Measurements from ENCODE around the gene TMEM170B.

TMEM170B gene

GRCh38 chr6:11509471-11509870 is 28.1 kb upstream of the TMEM170B start:
- H3K4me1 ChIP-seq: no peaks in the 10 kb centered on the region
- in situ Hi-C loops (cut with MboI; ENCODE audit: low sequenced_read_pairs): no loop called here
- H3K4me3 ChIP-seq: no peak overlapping the region
- H3K36me3 ChIP-seq (replicated peaks): no peaks in the 10 kb centered on the region
- no peaks in the 10 kb centered on the region for H3K9me3 ChIP-seq
- no peaks in the 10 kb centered on the region for H3K27me3 ChIP-seq (ENCODE audit: low read depth)
- no peak for DNase-seq (ENCODE audit: low spot score in 2 of 2)

GRCh38 chr6:11514672-11515071 is 22.9 kb upstream of the TMEM170B start:
- no peak overlapping the region for H3K4me3 ChIP-seq
- no peaks in the 10 kb centered on the region for H3K36me3 ChIP-seq (replicated peaks)
- no peaks in the 10 kb centered on the region for H3K27me3 ChIP-seq (ENCODE audit: low read depth)
- no peaks in the 10 kb centered on the region for H3K4me1 ChIP-seq
- no peak for DNase-seq (ENCODE audit: low spot score in 2 of 2)
- in situ Hi-C loops (cut with MboI; ENCODE audit: low sequenced_read_pairs): no loop called here
- H3K9me3 ChIP-seq: no peaks in the 10 kb centered on the region

GRCh38 chr6:11515763-11516162 is 21.8 kb upstream of the TMEM170B start:
- no peaks in the 10 kb centered on the region for H3K36me3 ChIP-seq (replicated peaks)
- no peaks in the 10 kb centered on the region for H3K4me1 ChIP-seq
- H3K4me3 ChIP-seq: no peak overlapping the region
- no peaks in the 10 kb centered on the region for H3K27me3 ChIP-seq (ENCODE audit: low read depth)
- no peaks in the 10 kb centered on the region for H3K9me3 ChIP-seq
- DNase-seq (ENCODE audit: low spot score in 2 of 2): no peak
- in situ Hi-C loops (cut with MboI; ENCODE audit: low sequenced_read_pairs): no loop called here

GRCh38 chr6:11522812-11523605 is 14.5 kb upstream of the TMEM170B start:
- Histone ChIP-seq H3K4me1 (no peaks in the 10 kb centered on the region), H3K27me3 (ENCODE audit: low read depth) (no peaks in the 10 kb centered on the region), H3K4me3 (no peak overlapping the region), H3K36me3 (replicated peaks) (no peaks in the 10 kb centered on the region), H3K9me3 (no peaks in the 10 kb centered on the region)
- no peak for DNase-seq (ENCODE audit: low spot score in 2 of 2)
- in situ Hi-C loops (cut with MboI; ENCODE audit: low sequenced_read_pairs): no loop called here

- Histone ChIP-seq H3K27me3 (ENCODE audit: low read depth) (no peaks in the 10 kb centered on the region), H3K4me3 (no peak overlapping the region), H3K36me3 (replicated peaks) (no peaks in the 10 kb centered on the region), H3K9me3 (no peaks in the 10 kb centered on the region), H3K4me1 (no peaks in the 10 kb centered on the region)
- DNase-seq (ENCODE audit: low spot score in 2 of 2): no peak
- in situ Hi-C loops (cut with MboI; ENCODE audit: low sequenced_read_pairs): no loop called here
These were observed 11.9 kb upstream of the TMEM170B start for GRCh38 chr6:11525468-11526155.

GRCh38 chr6:11526156-11526505 is 11.4 kb upstream of the TMEM170B start:
- H3K36me3 ChIP-seq (replicated peaks): no peaks in the 10 kb centered on the region
- no peaks in the 10 kb centered on the region for H3K4me1 ChIP-seq
- in situ Hi-C loops (cut with MboI; ENCODE audit: low sequenced_read_pairs): no loop called here
- no peak overlapping the region for H3K4me3 ChIP-seq
- no peaks in the 10 kb centered on the region for H3K9me3 ChIP-seq
- no peaks in the 10 kb centered on the region for H3K27me3 ChIP-seq (ENCODE audit: low read depth)
- no peak for DNase-seq (ENCODE audit: low spot score in 2 of 2)

- peaks cover 2% of the 10 kb centered on the region; the same call in 1 of the 2 replicates for H3K27me3 ChIP-seq (ENCODE audit: low read depth)
- no peaks in the 10 kb centered on the region for H3K4me1 ChIP-seq
- H3K36me3 ChIP-seq (replicated peaks): no peaks in the 10 kb centered on the region
- H3K9me3 ChIP-seq: no peaks in the 10 kb centered on the region
- in situ Hi-C loops (cut with MboI; ENCODE audit: low sequenced_read_pairs): no loop called here
- DNase-seq (ENCODE audit: low spot score in 2 of 2): no peak
- no peak overlapping the region for H3K4me3 ChIP-seq
These were observed 10.2 kb upstream of the TMEM170B start for GRCh38 chr6:11527274-11527870.

- Histone ChIP-seq H3K4me1 (no peaks in the 10 kb centered on the region), H3K27me3 (ENCODE audit: low read depth) (peaks cover 2% of the 10 kb centered on the region; the same call in 1 of the 2 replicates), H3K9me3 (no peaks in the 10 kb centered on the region), H3K4me3 (no peak overlapping the region), H3K36me3 (replicated peaks) (no peaks in the 10 kb centered on the region)
- in situ Hi-C loops (cut with MboI; ENCODE audit: low sequenced_read_pairs): no loop called here
- DNase-seq (ENCODE audit: low spot score in 2 of 2): no peak
These were observed 8.6 kb upstream of the TMEM170B start for GRCh38 chr6:11528996-11529395.

GRCh38 chr6:11532097-11532496 is 5.5 kb upstream of the TMEM170B start:
- Histone ChIP-seq H3K9me3 (no peaks in the 10 kb centered on the region), H3K36me3 (replicated peaks) (no peaks in the 10 kb centered on the region), H3K27me3 (ENCODE audit: low read depth) (peaks cover 2% of the 10 kb centered on the region; the same call in 1 of the 2 replicates), H3K4me3 (no peak overlapping the region), H3K4me1 (peaks cover 3% of the 10 kb centered on the region; the same call in 1 of the 2 replicates)
- in situ Hi-C loops (cut with MboI; ENCODE audit: low sequenced_read_pairs): no loop called here
- DNase-seq (ENCODE audit: low spot score in 2 of 2): no peak

GRCh38 chr6:11534561-11534960 is 3.0 kb upstream of the TMEM170B start:
- no peaks in the 10 kb centered on the region for H3K9me3 ChIP-seq
- no peak for DNase-seq (ENCODE audit: low spot score in 2 of 2)
- H3K4me3 ChIP-seq: no peak overlapping the region
- H3K36me3 ChIP-seq (replicated peaks): no peaks in the 10 kb centered on the region
- peaks cover 2% of the 10 kb centered on the region; the same call in 1 of the 2 replicates for H3K27me3 ChIP-seq (ENCODE audit: low read depth)
- in situ Hi-C loops (cut with MboI; ENCODE audit: low sequenced_read_pairs): no loop called here
- H3K4me1 ChIP-seq: peaks cover 11% of the 10 kb centered on the region

- in situ Hi-C loops (cut with MboI; ENCODE audit: low sequenced_read_pairs): no loop called here
- Histone ChIP-seq H3K27me3 (ENCODE audit: low read depth) (peaks cover 2% of the 10 kb centered on the region; the same call in 1 of the 2 replicates), H3K9me3 (no peaks in the 10 kb centered on the region), H3K36me3 (replicated peaks) (no peaks in the 10 kb centered on the region), H3K4me1 (peaks cover 11% of the 10 kb centered on the region), H3K4me3 (no peak overlapping the region)
- peak in 1 of 2 experiments; percentile 42 for DNase-seq (ENCODE audit: low spot score in 2 of 2)
These were observed 1.7 kb upstream of the TMEM170B start for GRCh38 chr6:11535801-11536230.

- peak in 1 of 2 experiments; percentile 16 for DNase-seq (ENCODE audit: low spot score in 2 of 2)
- Histone ChIP-seq H3K36me3 (replicated peaks) (no peaks in the 10 kb centered on the region), H3K9me3 (no peaks in the 10 kb centered on the region), H3K27me3 (ENCODE audit: low read depth) (peaks cover 1% of the 10 kb centered on the region; the same call in 1 of the 2 replicates), H3K4me3 (peak overlapping the region; percentile 66), H3K4me1 (peaks cover 11% of the 10 kb centered on the region)
- in situ Hi-C loops (cut with MboI; ENCODE audit: low sequenced_read_pairs): no loop called here
These were observed 754 bp upstream of the TMEM170B start for GRCh38 chr6:11536795-11537194.

GRCh38 chr6:11538052-11538818 is 686 bp downstream of the TMEM170B start:
- H3K4me3 ChIP-seq: peak overlapping the region; percentile 66
- H3K27me3 ChIP-seq (ENCODE audit: low read depth): no peaks in the 10 kb centered on the region
- no peaks in the 10 kb centered on the region for H3K9me3 ChIP-seq
- in situ Hi-C loops (cut with MboI; ENCODE audit: low sequenced_read_pairs): no loop called here
- H3K4me1 ChIP-seq: peaks cover 11% of the 10 kb centered on the region
- H3K36me3 ChIP-seq (replicated peaks): no peaks in the 10 kb centered on the region
- peak; percentile 26 to 54 for DNase-seq (ENCODE audit: low spot score in 2 of 2)
